Keratinocyte (primary cell): Measurements from ENCODE around the gene CDK15. TPM values are rescaled to one million over a fixed set of nuclear protein-coding genes. Genes with fewer than 3 reads are reported as not detected.

Experiments
- DNase-seq: peaks from one replicate; pipeline ENCODE4 v3.0.0-alpha.2; 2011; ENCODE audit warnings: low read depth, missing footprints, low spot score
- FAIRE-seq: peaks from 2 replicates; lab custom pipeline; 2011; peaks lifted over from hg19 to GRCh38; lab: Jason Lieb, UNC
- H2AFZ ChIP-seq: 2 replicates; pipeline ENCODE4 v1.6.0; 2012; ENCODE audit warnings: low read length, control low read depth, inconsistent platforms; ENCODE audit not compliant: control insufficient read depth
- H3K27ac ChIP-seq: 2 replicates; pipeline ENCODE4 v1.5.1; 2011; ENCODE audit warnings: low read length; ENCODE audit not compliant: control insufficient read depth, insufficient read depth
- H3K27me3 ChIP-seq: 3 replicates; pipeline ENCODE4 v1.6.0; 2011; ENCODE audit warnings: low read length; ENCODE audit not compliant: control insufficient read depth, insufficient read depth; ENCODE audit errors: extremely low read depth
- H3K36me3 ChIP-seq, 2 experiments: 2 replicates in 1 of 2; 3 replicates in 1 of 2; pipeline ENCODE4 v1.5.1; 2011; ENCODE audit warnings: low read length in 2 of 2, mild to moderate bottlenecking in 1 of 2; ENCODE audit not compliant: control insufficient read depth in 2 of 2, insufficient read depth in 2 of 2; ENCODE audit errors: extremely low read depth in 1 of 2
- H3K4me1 ChIP-seq: 3 replicates; pipeline ENCODE4 v1.5.1; 2011; ENCODE audit warnings: low read length; ENCODE audit not compliant: control insufficient read depth, insufficient read depth; ENCODE audit errors: extremely low read depth
- H3K4me2 ChIP-seq: 3 replicates; pipeline ENCODE4 v1.6.0; 2011; ENCODE audit warnings: low read depth, low read length; ENCODE audit not compliant: control insufficient read depth, insufficient read depth; ENCODE audit errors: extremely low read depth
- H3K4me3 ChIP-seq, 3 experiments: fragments of 200-600 bp in 1 of 3; sonication (generic) in 1 of 3; 2 replicates in 2 of 3; 3 replicates in 1 of 3; pipeline ENCODE4 v1.5.1; 2011 to 2016; ENCODE audit warnings: low read length in 3 of 3, mild to moderate bottlenecking in 3 of 3, control low read depth in 2 of 3, inconsistent platforms in 1 of 3, low read depth in 1 of 3, mixed read lengths in 1 of 3, mixed run types in 1 of 3, moderate library complexity in 1 of 3; ENCODE audit not compliant: control insufficient read depth in 2 of 3, insufficient read depth in 2 of 3; ENCODE audit errors: extremely low read depth in 1 of 3
- H3K79me2 ChIP-seq: 2 replicates; pipeline ENCODE4 v1.6.0; 2012; ENCODE audit warnings: low read length; ENCODE audit not compliant: control insufficient read depth, insufficient read depth
- H3K9ac ChIP-seq: 3 replicates; pipeline ENCODE4 v1.6.0; 2011; ENCODE audit warnings: low read length; ENCODE audit not compliant: control insufficient read depth, insufficient read depth; ENCODE audit errors: extremely low read depth
- H3K9me1 ChIP-seq: 3 replicates; pipeline ENCODE4 v1.6.0; 2011; ENCODE audit warnings: low read length; ENCODE audit not compliant: control insufficient read depth, insufficient read depth; ENCODE audit errors: extremely low read depth
- H3K9me3 ChIP-seq: 2 replicates; pipeline ENCODE4 v1.5.1; 2012; ENCODE audit warnings: low read depth, low read length; ENCODE audit not compliant: control insufficient read depth
- H4K20me1 ChIP-seq: 3 replicates; pipeline ENCODE4 v1.6.0; 2011; ENCODE audit warnings: low read length; ENCODE audit not compliant: control insufficient read depth, insufficient read depth; ENCODE audit errors: extremely low read depth
- EZH2 ChIP-seq: IDR thresholded peaks from one replicate; pipeline ENCODE4 v1.6.1; 2012; ENCODE audit warnings: inconsistent platforms, mild to moderate bottlenecking, low read length, moderate library complexity
- dilution Hi-C: fragments of 300-500 bp; cut with MboI; formaldehyde crosslinking; loops from one replicate; pipeline ENCODE4 v1.7.0; 2020; ENCODE audit warnings: low sequenced_read_pairs; ENCODE audit not compliant: extremely low pct_ligation_motif_present
- polyA plus RNA-seq, 5 experiments: library from polyadenylated mRNA; depleted of rRNA in 3 of 5; stranded (reverse) in 3 of 5; stranded (forward) in 1 of 5; unstranded in 1 of 5; fragments of >200 nt; gene quantifications; 1 replicate in 1 of 5; 2 replicates in 3 of 5; 3 replicates in 1 of 5; pipeline versions ENCODE4 v1.2.1 to v1.2.3, GENCODE V29; 2011 to 2012; ENCODE audit warnings: missing spikeins in 2 of 5, low read depth in 1 of 5, low replicate concordance in 1 of 5
- TF ChIP-seq, protein P1 (sequence below), 3 experiments: IDR thresholded peaks in 1 of 3; conservative IDR thresholded peaks in 1 of 3; optimal IDR thresholded peaks in 1 of 3; 2 replicates in 2 of 3; 3 replicates in 1 of 3; pipeline versions ENCODE3 to v1.5.1; 2011; ENCODE audit warnings: low read length in 3 of 3, mild to moderate bottlenecking in 3 of 3, moderate library complexity in 2 of 3, control low read depth in 1 of 3, inconsistent platforms in 1 of 3; ENCODE audit not compliant: insufficient read depth in 2 of 3; ENCODE audit errors: extremely low read depth in 1 of 3

Gene CDK15
- polyA plus RNA-seq, 1 donor (not counting 4 experiments of a cell fraction or from before 2014, with no cell fraction given) = 0.96 TPM

- H3K27ac ChIP-seq = no peak overlapping the region
- no peaks in the 10 kb centered on the region for H3K4me1 ChIP-seq
- no peak for DNase-seq
- dilution Hi-C loops = no loop called here
- H4K20me1 ChIP-seq = no peaks in the 10 kb centered on the region
- no peaks in the 10 kb centered on the region for H3K36me3 ChIP-seq
- no peaks in the 10 kb centered on the region for H3K79me2 ChIP-seq
- no peak overlapping the region for H3K9ac ChIP-seq
- no peak overlapping the region for H2AFZ ChIP-seq
- H3K4me3 ChIP-seq = no peak overlapping the region
- TF ChIP-seq, protein P1, sequence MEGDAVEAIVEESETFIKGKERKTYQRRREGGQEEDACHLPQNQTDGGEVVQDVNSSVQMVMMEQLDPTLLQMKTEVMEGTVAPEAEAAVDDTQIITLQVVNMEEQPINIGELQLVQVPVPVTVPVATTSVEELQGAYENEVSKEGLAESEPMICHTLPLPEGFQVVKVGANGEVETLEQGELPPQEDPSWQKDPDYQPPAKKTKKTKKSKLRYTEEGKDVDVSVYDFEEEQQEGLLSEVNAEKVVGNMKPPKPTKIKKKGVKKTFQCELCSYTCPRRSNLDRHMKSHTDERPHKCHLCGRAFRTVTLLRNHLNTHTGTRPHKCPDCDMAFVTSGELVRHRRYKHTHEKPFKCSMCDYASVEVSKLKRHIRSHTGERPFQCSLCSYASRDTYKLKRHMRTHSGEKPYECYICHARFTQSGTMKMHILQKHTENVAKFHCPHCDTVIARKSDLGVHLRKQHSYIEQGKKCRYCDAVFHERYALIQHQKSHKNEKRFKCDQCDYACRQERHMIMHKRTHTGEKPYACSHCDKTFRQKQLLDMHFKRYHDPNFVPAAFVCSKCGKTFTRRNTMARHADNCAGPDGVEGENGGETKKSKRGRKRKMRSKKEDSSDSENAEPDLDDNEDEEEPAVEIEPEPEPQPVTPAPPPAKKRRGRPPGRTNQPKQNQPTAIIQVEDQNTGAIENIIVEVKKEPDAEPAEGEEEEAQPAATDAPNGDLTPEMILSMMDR (optimal IDR thresholded peaks at IDR 0.05 in 1 of 3, IDR thresholded peaks at IDR 0.05 in 1 of 3, conservative IDR thresholded peaks at IDR 0.05 in 1 of 3; ENCODE audit: extremely low read depth in 1 of 3, insufficient read depth in 2 of 3, low read length in 3 of 3) = no peak
- TF ChIP-seq EZH2 = no peak
- FAIRE-seq = no peak
- no peak overlapping the region for H3K4me2 ChIP-seq
- H3K9me1 ChIP-seq = no peaks in the 10 kb centered on the region
- no peaks in the 10 kb centered on the region for H3K27me3 ChIP-seq
- H3K9me3 ChIP-seq = no peaks in the 10 kb centered on the region
Measured at GRCh38 chr2:201871471-201871870, 65.1 kb downstream of the CDK15 start.

DNA sequence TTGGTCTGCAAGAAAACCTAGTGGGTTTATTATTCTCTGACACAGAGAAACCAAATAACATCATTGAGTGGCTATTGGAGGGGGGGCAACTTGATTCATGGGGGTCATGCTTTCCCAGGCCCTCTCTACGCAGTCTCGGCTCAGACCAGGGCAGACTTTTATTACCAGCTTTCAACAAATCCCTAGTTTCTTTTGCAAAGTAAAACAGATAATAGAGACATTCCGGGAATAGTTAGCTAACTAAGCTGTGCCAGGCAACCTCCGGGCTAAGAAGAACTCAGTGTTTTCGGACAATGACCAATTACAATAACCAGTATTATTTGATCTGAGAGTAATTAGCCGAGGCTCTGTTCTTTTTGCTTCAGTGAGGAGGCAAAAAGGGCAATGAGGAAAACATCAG is 66.3 kb downstream of the CDK15 start:
- Histone ChIP-seq H2AFZ (no peak overlapping the region), H3K27ac (no peak overlapping the region), H3K4me2 (no peak overlapping the region), H3K9me1 (no peaks in the 10 kb centered on the region), H3K36me3 (no peaks in the 10 kb centered on the region), H3K27me3 (peaks cover 3% of the 10 kb centered on the region), H4K20me1 (no peaks in the 10 kb centered on the region), H3K4me3 (no peak overlapping the region), H3K4me1 (no peaks in the 10 kb centered on the region), H3K9ac (no peak overlapping the region), H3K79me2 (no peaks in the 10 kb centered on the region), H3K9me3 (no peaks in the 10 kb centered on the region)
- dilution Hi-C loops = no loop called here
- TF ChIP-seq, protein P1 (optimal IDR thresholded peaks at IDR 0.05 in 1 of 3, IDR thresholded peaks at IDR 0.05 in 1 of 3, conservative IDR thresholded peaks at IDR 0.05 in 1 of 3; ENCODE audit: extremely low read depth in 1 of 3, insufficient read depth in 2 of 3, low read length in 3 of 3) = no peak
- no peak for TF ChIP-seq EZH2
- DNase-seq = no peak
- FAIRE-seq = no peak
